Lower leg skin (tissue), 3 donors: ENCODE results near the gene HASPIN.

Experiments used
- POLR2A ChIP-seq, 2 donors: fragments of 450-650 bp; IDR thresholded peaks; one replicate each; pipeline ENCODE4 v1.6.1; 2016 to 2017; ENCODE audit warnings: antibody characterized with exemption in 2 of 2, mild to moderate bottlenecking in 1 of 2, moderate library complexity in 1 of 2
- TF ChIP-seq, protein P1 (sequence below), 3 donors: fragments of 450-650 bp; IDR thresholded peaks; one replicate each; pipeline ENCODE4 v1.5.1; 2016; ENCODE audit warnings: antibody characterized with exemption in 3 of 3, mild to moderate bottlenecking in 3 of 3, moderate library complexity in 2 of 3

GRCh38 chr17:3773511-3773910 lies 49.8 kb downstream of the HASPIN start:
- TF ChIP-seq, protein P1, sequence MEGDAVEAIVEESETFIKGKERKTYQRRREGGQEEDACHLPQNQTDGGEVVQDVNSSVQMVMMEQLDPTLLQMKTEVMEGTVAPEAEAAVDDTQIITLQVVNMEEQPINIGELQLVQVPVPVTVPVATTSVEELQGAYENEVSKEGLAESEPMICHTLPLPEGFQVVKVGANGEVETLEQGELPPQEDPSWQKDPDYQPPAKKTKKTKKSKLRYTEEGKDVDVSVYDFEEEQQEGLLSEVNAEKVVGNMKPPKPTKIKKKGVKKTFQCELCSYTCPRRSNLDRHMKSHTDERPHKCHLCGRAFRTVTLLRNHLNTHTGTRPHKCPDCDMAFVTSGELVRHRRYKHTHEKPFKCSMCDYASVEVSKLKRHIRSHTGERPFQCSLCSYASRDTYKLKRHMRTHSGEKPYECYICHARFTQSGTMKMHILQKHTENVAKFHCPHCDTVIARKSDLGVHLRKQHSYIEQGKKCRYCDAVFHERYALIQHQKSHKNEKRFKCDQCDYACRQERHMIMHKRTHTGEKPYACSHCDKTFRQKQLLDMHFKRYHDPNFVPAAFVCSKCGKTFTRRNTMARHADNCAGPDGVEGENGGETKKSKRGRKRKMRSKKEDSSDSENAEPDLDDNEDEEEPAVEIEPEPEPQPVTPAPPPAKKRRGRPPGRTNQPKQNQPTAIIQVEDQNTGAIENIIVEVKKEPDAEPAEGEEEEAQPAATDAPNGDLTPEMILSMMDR (IDR thresholded peaks at IDR 0.05), result no peak
- no peak for TF ChIP-seq POLR2A (IDR thresholded peaks at IDR 0.05)
